SK-N-DZ (cell line): ENCODE data around the gene R3HDM4.
"Not testable (repeated sequence)": the region's sequence is repeated elsewhere in the genome, so short reads cannot be mapped to it uniquely, and the experiment has no call there.

Experiments
- DNase-seq: peaks from one replicate; pipeline ENCODE4 v3.0.0-alpha.2; 2015; ENCODE audit warnings: low spot score

The R3HDM4 gene

GRCh38 chr19:896434-896833, 16.6 kb downstream of the R3HDM4 start:
- DNase-seq = no peak

DNA sequence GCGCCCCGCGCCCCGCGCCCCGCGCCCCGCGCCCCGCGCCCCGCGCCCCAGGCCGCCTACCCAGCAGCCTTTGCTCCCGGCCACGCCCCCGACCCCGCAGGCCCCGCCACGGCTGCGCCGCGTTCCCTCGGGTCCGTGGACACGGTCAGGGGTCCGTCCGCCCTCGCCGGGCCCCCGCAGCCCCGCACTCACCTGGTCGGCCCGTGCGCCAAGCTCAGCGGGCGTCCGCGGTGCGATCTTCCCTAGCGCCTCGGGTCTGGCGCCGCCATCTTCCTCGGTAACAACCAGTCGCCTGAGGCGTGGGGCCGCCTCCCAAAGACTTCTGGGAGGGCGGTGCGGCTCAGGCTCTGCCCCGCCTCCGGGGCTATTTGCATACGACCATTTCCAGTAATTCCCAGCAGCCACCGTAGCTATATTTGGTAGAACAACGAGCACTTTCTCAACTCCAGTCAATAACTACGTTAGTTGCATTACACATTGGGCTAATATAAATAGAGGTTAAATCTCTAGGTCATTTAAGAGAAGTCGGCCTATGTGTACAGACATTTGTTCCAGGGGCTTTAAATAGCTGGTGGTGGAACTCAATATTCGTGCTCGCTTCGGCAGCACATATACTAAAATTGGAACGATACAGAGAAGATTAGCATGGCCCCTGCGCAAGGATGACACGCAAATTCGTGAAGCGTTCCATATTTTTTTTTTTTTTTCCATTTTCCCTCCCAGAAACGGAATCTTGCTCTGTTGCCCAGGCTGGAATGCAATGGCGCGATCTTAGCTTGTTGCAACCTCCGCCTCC, 19.9 kb downstream of the R3HDM4 start, which contains the start of the genes MED16 and RNU6-9:
Gene MED16, minus strand, starts transcription at position 294 of the 796 bp plus-strand sequence. CDS start 2,056 bp downstream, outside the sequence.
Gene RNU6-9, plus strand, starts transcription at position 591 of the 796 bp plus-strand sequence.
- peak; percentile 95 for DNase-seq

GRCh38 chr19:892243-892893, 20.7 kb downstream of the R3HDM4 start:
- no peak for DNase-seq

DNA sequence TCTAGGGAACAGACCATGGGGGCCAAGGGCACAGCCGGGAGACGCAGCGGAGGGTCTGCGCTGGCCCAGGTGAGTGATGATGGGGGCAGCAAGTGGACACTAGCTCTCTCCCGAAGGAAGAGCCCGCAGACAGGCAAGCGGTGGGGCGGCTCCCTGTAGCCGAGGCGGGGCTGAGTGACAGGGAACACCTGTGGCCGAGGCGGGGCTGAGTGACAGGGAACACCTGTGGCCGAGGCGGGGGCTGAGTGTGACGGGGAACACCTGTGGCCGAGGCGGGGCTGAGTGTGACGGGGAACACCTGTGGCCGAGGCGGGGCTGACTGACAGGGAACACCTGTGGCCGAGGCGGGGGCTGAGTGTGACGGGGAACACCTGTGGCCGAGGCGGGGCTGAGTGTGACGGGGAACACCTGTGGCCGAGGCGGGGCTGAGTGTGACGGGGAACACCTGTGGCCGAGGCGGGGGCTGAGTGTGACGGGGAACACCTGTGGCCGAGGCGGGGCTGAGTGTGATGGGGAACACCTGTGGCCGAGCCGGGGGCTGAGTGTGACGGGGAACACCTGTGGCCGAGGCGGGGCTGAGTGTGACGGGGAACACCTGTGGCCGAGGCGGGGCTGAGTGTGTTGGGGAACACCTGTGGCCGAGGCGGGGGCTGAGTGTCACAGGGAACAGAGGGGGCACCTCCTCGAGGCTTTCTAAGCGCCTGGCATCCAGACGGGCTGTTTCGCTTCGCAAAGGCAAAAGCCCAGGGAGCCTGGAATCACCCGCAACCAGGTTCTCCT, 21.4 kb downstream of the R3HDM4 start:
- DNase-seq = not testable (repeated sequence)

DNA sequence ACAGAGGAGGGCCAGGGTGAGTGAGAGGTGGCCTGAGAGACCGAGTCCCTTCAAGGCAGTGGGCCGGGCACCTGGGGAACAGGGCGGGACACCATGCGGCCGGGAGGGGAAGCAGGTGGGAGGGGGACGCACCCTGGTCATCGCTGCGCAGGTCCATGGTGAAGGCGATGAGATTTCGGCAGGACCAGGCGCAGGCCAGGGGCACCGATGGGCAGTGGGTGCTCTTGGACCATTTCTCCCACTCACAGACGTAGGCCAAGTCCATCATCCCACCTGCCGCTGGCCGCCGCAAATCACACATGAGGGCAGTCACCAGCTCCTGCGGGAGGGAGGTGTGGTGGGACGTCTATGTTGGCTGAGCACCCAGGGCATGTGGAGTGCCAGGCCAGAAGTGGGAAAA, 22.2 kb downstream of the R3HDM4 start:
- DNase-seq = no peak

- no peak for DNase-seq
Observed at GRCh38 chr19:889662-890295, 23.2 kb downstream of the R3HDM4 start.

- DNase-seq = no peak
Observed at GRCh38 chr19:888581-889385, 24.2 kb downstream of the R3HDM4 start.

- no peak for DNase-seq
Observed at GRCh38 chr19:887599-887998, 25.4 kb downstream of the R3HDM4 start.

DNA sequence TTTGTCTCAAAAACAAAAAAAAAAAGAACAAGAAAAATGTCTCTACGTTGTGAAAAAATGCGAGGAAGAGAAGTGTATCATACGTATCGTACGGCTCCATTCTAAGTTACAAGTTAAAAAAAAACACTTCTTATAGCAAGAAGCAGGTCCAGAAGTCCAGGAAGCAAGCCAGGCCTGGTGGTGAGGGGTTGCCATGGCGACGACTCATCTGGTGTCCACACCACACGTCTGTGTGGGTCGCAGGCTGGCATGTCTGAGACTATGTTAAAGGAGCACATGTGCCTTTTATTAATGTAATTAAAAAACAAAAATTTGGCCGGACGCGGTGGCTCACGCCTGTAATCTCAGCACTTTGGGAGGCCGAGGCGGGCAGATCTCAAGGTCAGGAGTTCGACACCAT, 25.9 kb downstream of the R3HDM4 start:
- no peak for DNase-seq

- DNase-seq = no peak
Observed at GRCh38 chr19:885536-886224, 27.3 kb downstream of the R3HDM4 start.

- no peak for DNase-seq
Observed at GRCh38 chr19:884420-885211, 28.4 kb downstream of the R3HDM4 start.

DNA sequence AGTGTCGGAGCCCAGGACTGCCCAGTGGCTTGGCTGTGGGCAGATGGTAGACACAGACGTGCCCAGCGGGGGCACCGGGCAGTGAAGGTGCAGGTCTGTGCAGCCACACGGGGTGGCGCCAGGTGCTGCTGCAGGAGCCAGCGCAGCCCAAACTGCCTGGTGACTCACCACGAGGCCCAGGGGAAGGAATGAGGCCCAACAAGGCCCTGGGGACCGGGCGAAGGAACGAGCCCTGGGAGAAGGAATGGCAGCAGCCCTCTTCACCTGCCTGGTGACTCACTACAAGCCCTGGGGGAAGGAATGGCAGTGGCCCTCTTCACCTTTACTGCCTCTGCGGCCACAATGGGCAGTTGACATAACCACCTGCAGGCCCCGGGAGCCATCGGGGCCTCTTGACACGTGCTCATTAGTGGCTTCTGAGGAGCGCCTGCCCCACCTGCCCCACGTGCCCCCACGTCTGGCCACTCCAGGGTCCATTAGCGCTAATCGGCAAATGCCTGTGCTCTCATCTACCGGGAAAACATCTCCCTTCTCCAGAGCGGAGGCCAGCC, 29.3 kb downstream of the R3HDM4 start:
- DNase-seq = no peak

- no peak for DNase-seq
Observed at GRCh38 chr19:882871-883497, 30.0 kb downstream of the R3HDM4 start.

DNA sequence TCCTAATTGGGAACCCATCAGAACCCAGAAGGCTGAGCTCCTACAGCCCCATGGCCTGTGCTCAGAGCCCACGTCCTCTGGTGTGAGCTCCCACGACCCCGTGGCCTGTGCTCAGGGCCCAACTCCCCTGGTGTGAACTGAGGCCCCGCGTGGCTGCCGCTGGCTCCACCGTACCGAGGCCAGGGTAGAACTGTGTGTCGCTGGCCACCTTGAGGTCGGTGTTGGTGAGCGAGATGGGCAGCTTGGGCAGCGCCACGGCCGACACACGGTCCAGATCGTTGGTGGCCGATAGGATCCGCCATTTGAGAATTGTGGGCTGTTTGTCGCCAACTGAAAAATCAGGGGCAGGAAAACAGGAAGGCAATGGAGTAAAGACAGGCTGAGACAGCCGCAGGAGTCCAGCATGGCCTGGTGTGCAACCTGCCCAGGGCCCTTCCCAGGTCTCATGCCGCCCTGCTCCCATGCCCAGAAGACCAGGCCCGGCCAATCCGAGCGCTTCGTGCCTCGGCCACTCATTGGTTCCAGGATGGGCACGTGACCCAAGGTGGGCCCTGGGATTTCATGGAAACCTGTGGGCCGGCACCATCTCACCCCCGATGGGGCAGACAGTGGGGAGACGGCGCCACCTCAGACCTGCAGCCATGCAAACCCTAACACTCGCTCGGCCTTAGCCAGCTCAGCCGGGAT, 31.5 kb downstream of the R3HDM4 start:
- no peak for DNase-seq

DNA sequence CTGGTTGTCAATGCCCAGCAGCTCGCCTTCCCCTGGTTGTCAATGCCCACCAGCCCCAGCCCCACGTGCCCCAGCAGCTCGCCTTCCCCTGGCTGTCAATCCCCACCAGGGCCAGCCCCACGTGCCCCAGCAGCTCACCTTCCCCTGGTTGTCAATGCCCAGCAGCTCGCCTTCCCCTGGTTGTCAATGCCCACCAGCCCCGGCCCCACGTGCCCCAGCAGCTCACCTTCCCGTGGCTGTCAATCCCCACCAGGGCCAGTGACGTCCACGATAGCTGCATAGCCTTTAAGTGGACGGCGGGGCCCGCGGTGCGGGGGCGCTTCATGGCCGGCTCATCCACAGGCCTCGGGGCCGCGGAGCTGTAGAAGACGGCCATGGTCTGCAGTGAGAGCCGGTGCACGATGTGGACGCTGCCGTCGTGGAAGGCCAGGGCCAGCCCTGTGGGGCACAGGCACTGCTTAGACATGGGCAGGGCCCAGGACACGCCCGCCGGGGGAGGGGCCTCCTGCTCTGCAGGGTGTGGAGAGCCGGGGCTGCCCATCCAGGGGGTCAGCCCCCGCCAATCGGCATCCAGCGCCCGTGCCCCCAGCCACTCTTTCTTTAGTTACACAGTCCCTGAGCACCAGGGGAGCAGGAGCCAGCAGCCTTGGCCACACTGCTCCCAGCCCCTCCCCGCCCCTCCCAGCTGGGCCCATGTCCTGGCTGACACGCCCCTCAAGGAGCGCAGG, 33.1 kb downstream of the R3HDM4 start:
- no peak for DNase-seq

DNA sequence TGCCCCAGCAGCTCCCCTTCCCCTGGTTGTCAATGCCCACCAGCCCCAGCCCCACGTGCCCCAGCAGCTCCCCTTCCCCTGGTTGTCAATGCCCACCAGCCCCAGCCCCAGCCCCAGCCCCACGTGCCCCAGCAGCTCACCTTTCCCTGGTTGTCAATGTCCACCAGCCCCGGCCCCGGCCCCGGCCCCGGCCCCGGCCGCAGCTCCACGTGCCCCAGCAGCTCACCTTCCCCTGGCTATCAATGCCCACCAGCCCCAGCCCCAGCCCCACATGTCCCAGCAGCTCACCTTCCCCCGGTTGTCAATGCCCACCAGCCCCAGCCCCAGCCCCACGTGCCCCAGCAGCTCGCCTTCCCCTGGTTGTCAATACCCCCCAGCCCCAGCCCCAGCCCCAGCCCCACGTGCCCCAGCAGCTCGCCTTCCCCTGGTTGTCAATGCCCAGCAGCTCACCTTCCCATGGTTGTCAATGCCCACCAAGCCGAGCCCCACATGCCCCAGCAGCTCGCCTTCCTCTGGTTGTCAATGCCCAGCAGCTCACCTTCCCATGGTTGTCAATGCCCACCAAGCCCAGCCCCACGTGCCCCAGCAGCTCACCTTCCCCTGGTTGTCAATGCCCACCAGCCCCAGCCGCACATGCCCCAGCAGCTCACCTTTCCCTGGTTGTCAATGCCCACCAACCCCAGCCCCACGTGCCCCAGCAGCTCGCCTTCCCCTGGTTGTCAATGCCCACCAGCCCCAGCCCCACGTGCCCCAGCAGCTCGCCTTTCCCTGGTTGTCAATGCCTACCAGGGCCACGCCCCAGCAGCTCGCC, 34.1 kb downstream of the R3HDM4 start:
- not testable (repeated sequence) for DNase-seq
